Gastrocnemius medialis (tissue), 4 donors: ENCODE results near the gene ATP4B.

Experiments used
- POLR2A ChIP-seq, 2 donors: fragments of 450-650 bp; IDR thresholded peaks; one replicate each; pipeline ENCODE4 v1.6.1; 2017; ENCODE audit warnings: antibody characterized with exemption in 2 of 2, mild to moderate bottlenecking in 2 of 2, moderate library complexity in 2 of 2
- TF ChIP-seq, protein P1 (sequence below), 5 experiments: fragments of 450-650 bp in 3 of 5; fragments of 200-600 bp in 2 of 5; sonication (generic) in 2 of 5; IDR thresholded peaks in 4 of 5; conservative IDR thresholded peaks in 1 of 5; 1 replicate in 4 of 5; 2 replicates in 1 of 5; pipeline ENCODE4 v1.5.1; 2016 to 2019; ENCODE audit warnings: antibody characterized with exemption in 5 of 5, mild to moderate bottlenecking in 3 of 5, moderate library complexity in 3 of 5

DNA sequence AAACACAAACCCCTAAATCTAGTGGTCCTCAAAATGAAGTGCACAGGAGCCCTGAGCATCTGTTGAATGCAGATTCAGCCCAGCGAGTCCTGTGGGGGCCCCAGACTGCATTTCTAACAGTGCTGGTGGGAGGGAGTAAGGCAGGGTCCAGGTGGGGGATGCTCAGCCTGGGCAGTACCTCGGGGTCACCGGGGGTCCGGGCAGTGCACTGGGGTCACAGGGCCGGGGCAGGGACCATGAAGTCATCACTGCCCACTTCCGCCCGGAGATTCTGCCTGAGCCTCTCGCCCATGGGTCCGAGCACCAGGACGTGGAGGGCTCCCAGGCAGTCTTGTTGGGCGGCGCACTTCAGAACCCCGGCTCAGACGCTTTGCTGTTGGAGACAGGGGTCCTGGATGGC, 838 bp upstream of the ATP4B start:
- TF ChIP-seq, protein P1, sequence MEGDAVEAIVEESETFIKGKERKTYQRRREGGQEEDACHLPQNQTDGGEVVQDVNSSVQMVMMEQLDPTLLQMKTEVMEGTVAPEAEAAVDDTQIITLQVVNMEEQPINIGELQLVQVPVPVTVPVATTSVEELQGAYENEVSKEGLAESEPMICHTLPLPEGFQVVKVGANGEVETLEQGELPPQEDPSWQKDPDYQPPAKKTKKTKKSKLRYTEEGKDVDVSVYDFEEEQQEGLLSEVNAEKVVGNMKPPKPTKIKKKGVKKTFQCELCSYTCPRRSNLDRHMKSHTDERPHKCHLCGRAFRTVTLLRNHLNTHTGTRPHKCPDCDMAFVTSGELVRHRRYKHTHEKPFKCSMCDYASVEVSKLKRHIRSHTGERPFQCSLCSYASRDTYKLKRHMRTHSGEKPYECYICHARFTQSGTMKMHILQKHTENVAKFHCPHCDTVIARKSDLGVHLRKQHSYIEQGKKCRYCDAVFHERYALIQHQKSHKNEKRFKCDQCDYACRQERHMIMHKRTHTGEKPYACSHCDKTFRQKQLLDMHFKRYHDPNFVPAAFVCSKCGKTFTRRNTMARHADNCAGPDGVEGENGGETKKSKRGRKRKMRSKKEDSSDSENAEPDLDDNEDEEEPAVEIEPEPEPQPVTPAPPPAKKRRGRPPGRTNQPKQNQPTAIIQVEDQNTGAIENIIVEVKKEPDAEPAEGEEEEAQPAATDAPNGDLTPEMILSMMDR (IDR thresholded peaks at IDR 0.05 in 4 of 5, conservative IDR thresholded peaks at IDR 0.05 in 1 of 5), result no peak
- TF ChIP-seq POLR2A (IDR thresholded peaks at IDR 0.05), result no peak
